ENCODE data around the gene ECHDC3.

Gene ECHDC3

GRCh38 chr10:11742009-11742778 is at the start of gene ECHDC3:
ECHDC3 (plus strand) TSS chr10:11742382; CDS start chr10:11742577, 195 bp downstream.
- peak; percentile 38 for DNase-seq (ENCODE audit: low read depth)
- peak within 1 kb of the TSS; percentile 54 for H3K4me3 ChIP-seq (ENCODE audit: low read length)
- no peak for TF ChIP-seq CTCF (conservative IDR thresholded peaks at IDR 0.05; ENCODE audit: low read length)

- no peak for DNase-seq (ENCODE audit: low read depth)
- no peak for TF ChIP-seq CTCF (conservative IDR thresholded peaks at IDR 0.05; ENCODE audit: low read length)
- no peak overlapping the region for H3K4me3 ChIP-seq (ENCODE audit: low read length)
These were observed 48.8 kb upstream of the ECHDC3 start for GRCh38 chr10:11693376-11693775.

- no peak overlapping the region for H3K4me3 ChIP-seq (ENCODE audit: low read length)
- DNase-seq (ENCODE audit: low read depth), result no peak
- TF ChIP-seq CTCF (conservative IDR thresholded peaks at IDR 0.05; ENCODE audit: low read length), result no peak
These were observed 46.4 kb upstream of the ECHDC3 start for GRCh38 chr10:11695779-11696178.

GRCh38 chr10:11697718-11698527 is 44.3 kb upstream of the ECHDC3 start:
- no peak for TF ChIP-seq CTCF (conservative IDR thresholded peaks at IDR 0.05; ENCODE audit: low read length)

GRCh38 chr10:11698691-11699549 is 43.3 kb upstream of the ECHDC3 start:
- no peak for TF ChIP-seq CTCF (conservative IDR thresholded peaks at IDR 0.05; ENCODE audit: low read length)
- DNase-seq (ENCODE audit: low read depth), result no peak
- no peak overlapping the region for H3K4me3 ChIP-seq (ENCODE audit: low read length)

More at GRCh38 chr10:11697718-11698527, 44.3 kb upstream of the ECHDC3 start:
- no peak for DNase-seq (ENCODE audit: low read depth)
- H3K4me3 ChIP-seq (ENCODE audit: low read length), result no peak overlapping the region

- no peak for TF ChIP-seq CTCF (conservative IDR thresholded peaks at IDR 0.05; ENCODE audit: low read length)
- no peak overlapping the region for H3K4me3 ChIP-seq (ENCODE audit: low read length)
- DNase-seq (ENCODE audit: low read depth), result no peak
These were observed 42.6 kb upstream of the ECHDC3 start for GRCh38 chr10:11699550-11700097.
